AG09309 (cell line): Measurements from ENCODE around the gene PAM.

Experiments
- DNase-seq: peaks from one replicate; pipeline ENCODE4 v3.0.0-alpha.2; 2010; ENCODE audit warnings: low read depth
- H3K4me3 ChIP-seq: 2 replicates; pipeline ENCODE4 v1.5.1; 2011; ENCODE audit warnings: mild to moderate bottlenecking, low read depth, low read length, moderate library complexity; ENCODE audit not compliant: control insufficient read depth
- CTCF ChIP-seq: IDR thresholded peaks from 2 replicates; pipeline ENCODE4 v1.5.1; 2011; ENCODE audit warnings: mild to moderate bottlenecking, low read depth, low read length, inconsistent platforms; ENCODE audit not compliant: insufficient read depth, control insufficient read depth; ENCODE audit errors: missing control alignments

Gene PAM

GRCh38 chr5:102974177-102974576 lies 219.1 kb downstream of the PAM start:
- no peak for TF ChIP-seq CTCF
- no peak for DNase-seq

GRCh38 chr5:102975045-102975444 lies 219.9 kb downstream of the PAM start:
- DNase-seq, result no peak
- H3K4me3 ChIP-seq, result no peak overlapping the region
- no peak for TF ChIP-seq CTCF

More at GRCh38 chr5:102974177-102974576, 219.1 kb downstream of the PAM start:
- H3K4me3 ChIP-seq, result no peak overlapping the region

- H3K4me3 ChIP-seq, result no peak overlapping the region
- no peak for TF ChIP-seq CTCF
- DNase-seq, result no peak
Measured at GRCh38 chr5:102975457-102976182, 220.5 kb downstream of the PAM start.

- no peak for DNase-seq
- H3K4me3 ChIP-seq, result no peak overlapping the region
- no peak for TF ChIP-seq CTCF
Measured at GRCh38 chr5:102981957-102982635, 227.0 kb downstream of the PAM start.

GRCh38 chr5:102986074-102986473 lies 231.0 kb downstream of the PAM start:
- TF ChIP-seq CTCF, result no peak

GRCh38 chr5:102988459-102988858 lies 233.4 kb downstream of the PAM start:
- no peak overlapping the region for H3K4me3 ChIP-seq
- no peak for DNase-seq
- TF ChIP-seq CTCF, result no peak

More at GRCh38 chr5:102986074-102986473, 231.0 kb downstream of the PAM start:
- no peak for DNase-seq
- H3K4me3 ChIP-seq, result no peak overlapping the region
